GM13976 (cell line): Measurements from ENCODE around the gene ORAI2.

Experiments
- DNase-seq: peaks from one replicate; pipeline ENCODE4 v3.0.0; 2012; ENCODE audit warnings: low spot score
- in situ Hi-C: fragments of 300-500 bp; cut with MboI; formaldehyde crosslinking; loops from one replicate; pipeline ENCODE4 v1.12.0; 2022; ENCODE audit warnings: low sequenced_read_pairs, mixed read lengths, inconsistent platforms; ENCODE audit not compliant: unreplicated experiment
- TF ChIP-seq, protein P1 (sequence below): IDR thresholded peaks from 2 replicates; pipeline ENCODE4 v1.5.1; 2012; ENCODE audit warnings: borderline replicate concordance, mild to moderate bottlenecking; ENCODE audit not compliant: insufficient read depth; ENCODE audit errors: extremely low read depth, missing control alignments, control extremely low read depth

Gene ORAI2

DNA sequence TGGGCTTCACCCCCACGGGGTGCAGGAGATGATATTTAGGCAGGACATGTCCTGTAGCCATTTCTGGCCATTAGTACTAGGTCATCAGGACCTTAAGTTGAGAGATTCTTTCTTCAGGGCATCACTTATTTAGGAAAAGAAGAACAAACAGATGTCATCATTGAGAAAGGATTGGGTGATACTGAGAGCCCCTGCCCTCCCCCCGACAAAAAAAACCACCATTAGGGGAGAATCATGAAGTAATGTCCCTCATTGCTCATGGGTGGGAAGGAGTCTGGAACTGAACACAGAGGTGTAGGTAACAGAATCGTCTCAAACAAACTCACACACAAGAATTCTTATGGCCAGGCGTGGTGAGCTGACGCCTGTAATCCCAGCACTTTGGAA lies 6.4 kb upstream of the ORAI2 start:
- no peak for DNase-seq
- TF ChIP-seq, protein P1, sequence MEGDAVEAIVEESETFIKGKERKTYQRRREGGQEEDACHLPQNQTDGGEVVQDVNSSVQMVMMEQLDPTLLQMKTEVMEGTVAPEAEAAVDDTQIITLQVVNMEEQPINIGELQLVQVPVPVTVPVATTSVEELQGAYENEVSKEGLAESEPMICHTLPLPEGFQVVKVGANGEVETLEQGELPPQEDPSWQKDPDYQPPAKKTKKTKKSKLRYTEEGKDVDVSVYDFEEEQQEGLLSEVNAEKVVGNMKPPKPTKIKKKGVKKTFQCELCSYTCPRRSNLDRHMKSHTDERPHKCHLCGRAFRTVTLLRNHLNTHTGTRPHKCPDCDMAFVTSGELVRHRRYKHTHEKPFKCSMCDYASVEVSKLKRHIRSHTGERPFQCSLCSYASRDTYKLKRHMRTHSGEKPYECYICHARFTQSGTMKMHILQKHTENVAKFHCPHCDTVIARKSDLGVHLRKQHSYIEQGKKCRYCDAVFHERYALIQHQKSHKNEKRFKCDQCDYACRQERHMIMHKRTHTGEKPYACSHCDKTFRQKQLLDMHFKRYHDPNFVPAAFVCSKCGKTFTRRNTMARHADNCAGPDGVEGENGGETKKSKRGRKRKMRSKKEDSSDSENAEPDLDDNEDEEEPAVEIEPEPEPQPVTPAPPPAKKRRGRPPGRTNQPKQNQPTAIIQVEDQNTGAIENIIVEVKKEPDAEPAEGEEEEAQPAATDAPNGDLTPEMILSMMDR: no peak
- in situ Hi-C loops: no loop called here

DNA sequence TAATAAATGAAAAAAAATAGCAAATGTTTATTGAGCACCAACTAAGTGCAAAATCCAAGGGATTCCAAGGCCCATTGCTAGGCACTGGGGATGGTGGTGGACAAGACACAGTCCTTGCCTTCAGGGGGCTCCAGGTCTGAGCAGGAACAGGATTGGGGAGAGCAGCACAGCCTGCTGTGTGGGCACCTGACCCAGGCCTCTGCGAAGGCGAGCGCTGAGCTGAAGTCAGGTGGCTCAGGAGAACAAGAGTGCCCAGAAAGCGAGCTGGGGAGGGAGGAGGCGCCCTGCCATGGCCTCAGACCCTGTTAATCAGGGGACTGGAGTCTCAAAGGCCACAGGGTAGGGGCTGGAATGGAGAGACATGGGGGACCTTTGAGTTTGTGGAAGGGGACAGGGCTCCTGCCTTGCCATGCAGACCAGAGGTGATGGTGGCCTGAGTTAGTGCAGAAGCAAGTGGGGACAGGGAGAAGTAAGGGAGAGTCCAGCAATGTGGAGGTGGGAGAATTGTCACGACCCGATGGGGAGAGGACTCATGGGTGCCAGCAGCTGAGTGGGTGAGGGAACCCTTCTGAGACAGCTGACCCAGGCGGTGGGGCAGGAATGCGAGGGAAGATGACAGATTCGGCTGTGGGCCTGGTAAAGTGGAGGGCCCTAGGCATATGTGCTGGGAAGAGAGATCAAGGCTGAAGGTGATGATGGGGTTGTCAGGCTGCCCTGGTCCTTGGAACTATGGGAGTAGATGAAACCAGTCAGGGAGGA lies 4.1 kb upstream of the ORAI2 start:
- TF ChIP-seq, protein P1: no peak
- in situ Hi-C loops: no loop called here
- no peak for DNase-seq

DNA sequence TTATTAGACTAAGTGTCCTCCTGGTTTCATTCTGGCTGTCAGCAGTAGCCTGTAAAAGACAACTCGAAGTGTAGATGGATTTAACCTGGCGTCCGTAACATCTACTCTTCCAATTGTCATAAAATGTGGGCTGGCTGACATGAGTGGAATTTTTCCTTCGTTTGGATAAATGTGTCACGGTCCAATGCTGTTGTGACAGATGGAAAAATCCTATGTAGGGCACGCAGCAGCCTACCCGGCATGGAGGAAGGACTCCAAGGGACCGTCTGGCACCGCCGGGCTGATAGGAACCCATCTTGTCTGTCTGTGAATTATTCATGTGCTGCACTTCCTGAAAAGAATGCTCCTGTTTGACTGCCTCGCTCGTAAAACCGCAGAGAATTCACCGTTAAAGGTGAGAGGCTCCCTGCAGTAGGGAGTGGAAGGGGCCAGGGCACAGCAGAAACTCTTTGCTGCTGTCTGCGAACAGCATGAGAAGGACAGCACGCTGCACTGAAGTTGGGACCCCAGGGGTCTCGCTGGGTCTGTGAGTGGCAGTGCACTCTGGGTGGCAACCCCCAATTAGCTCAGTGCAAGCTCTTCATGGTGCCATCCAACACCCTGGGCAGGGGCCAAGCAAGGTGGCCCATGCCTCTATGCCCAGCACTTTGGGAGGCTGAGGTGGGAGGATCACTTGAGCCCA lies 1.6 kb upstream of the ORAI2 start:
- in situ Hi-C loops: no loop called here
- TF ChIP-seq, protein P1: no peak
- DNase-seq: peak; percentile 55

DNA sequence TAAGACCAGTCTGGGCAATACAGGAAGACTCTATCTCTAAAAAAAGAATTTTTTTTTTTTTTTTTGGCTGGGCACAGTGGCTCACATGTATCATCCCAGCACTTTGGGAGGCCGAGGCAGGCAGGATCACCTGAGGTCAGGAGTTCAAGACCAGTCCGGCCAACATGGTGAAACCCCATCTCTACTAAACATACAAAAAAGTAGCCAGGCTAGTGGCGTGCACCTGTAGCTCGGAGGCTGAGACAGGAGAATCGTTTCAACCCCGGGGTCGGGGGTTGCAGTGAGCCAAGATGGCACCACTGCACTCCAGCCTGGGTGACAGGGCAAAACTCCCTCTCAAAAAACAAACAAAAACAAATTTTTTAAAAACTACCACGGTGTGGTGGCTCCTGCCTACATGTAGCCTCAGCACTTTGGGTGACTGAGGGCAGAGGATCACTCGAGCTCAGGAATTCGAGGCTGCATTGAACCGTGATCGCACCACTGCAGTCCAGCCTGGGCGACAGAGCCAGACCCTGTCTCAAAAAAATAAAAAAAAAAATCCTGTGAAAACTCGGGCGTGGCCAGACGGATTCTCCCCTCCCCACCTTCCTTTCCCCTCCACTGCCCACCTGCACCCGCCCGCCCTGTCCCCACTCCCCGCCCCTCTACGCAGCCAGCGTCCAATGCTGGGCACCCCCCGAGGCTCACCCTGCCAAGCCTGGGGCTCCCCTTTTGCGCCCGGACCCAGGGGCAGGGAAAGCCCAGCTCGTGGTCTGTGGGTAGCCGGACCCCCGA lies 745 bp upstream of the ORAI2 start:
- TF ChIP-seq, protein P1: no peak
- DNase-seq: no peak
- in situ Hi-C loops: no loop called here

DNA sequence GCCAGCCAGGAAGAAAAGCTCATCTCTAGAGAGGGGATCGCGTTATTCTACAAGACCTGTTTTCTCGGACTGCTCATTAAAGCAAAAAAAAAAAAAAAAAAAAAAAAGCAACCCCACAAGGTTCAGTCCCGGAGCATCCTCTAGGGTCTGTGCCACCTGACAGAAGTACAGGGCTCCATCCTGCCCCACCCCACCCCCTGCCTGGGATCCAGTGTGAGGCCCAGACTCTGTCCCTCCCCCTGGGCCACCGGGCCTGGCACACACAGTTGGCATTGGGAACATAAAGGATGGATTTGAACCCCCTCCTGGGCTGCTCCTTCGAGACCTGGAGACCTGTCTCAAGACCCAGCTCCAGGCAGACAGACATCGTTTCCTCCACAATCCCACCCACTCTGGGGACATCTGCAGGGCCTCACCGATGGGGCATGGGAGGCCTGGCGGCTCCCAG lies 688 bp downstream of the ORAI2 start:
- TF ChIP-seq, protein P1: no peak
- in situ Hi-C loops: no loop called here
- DNase-seq: no peak

DNA sequence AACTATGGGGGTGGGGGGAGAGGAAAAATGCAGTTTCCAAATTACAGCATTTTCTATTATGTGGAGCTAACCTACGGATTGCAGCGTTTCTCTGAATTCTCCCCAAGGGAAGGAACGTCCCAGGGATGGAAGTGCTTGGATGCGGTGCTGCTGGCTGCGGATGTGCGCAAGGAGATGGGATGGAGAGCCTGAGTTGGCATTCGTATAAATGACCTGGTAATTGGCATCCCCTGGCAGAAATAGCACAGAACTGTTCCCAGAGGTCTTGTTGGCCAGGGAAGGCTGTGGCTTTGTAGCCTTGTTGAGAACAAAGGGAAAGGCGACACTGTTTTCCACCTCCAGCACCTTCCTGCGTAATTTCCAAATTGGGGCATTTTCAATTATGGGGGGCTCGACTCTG lies 2.7 kb downstream of the ORAI2 start:
- no peak for DNase-seq
- in situ Hi-C loops: no loop called here
- TF ChIP-seq, protein P1: no peak
